Erythroblast (primary cell): ENCODE measurements around the gene NPHP4.

Source experiments
- DNase-seq, 2 experiments: peaks; one replicate each; lab custom pipeline; 2025; lab: John Stamatoyannopoulos, UW
- GATA1 ChIP-seq: IDR thresholded peaks from 2 replicates; pipeline ENCODE4 v1.6.1; 2011; ENCODE audit warnings: low read depth, mild to moderate bottlenecking, control low read depth, low read length, moderate library complexity
- POLR2A ChIP-seq: IDR thresholded peaks from 2 replicates; pipeline ENCODE4 v1.6.1; 2011; ENCODE audit warnings: mild to moderate bottlenecking, low read length

NPHP4 gene

DNA sequence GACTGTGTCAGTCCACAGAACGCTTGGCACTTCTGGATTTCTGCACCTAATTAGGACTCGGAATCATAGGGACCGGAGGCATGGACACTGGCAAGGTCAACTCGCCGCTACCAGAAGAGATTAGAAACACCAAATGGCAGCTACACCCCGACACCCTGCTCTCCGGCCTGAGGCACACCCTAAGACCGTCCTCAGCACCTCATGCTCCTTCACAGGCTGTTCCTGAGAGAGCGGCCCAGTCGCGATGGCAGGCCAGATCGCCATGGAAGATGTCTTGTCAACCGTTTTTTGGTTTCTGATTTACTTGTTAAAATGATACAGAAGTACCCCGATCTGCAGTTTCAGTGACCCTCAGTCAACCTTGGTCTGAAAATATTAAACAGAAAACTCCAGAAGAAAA is 46.8 kb downstream of the NPHP4 start:
- TF ChIP-seq POLR2A = no peak
- TF ChIP-seq GATA1 = no peak

DNA sequence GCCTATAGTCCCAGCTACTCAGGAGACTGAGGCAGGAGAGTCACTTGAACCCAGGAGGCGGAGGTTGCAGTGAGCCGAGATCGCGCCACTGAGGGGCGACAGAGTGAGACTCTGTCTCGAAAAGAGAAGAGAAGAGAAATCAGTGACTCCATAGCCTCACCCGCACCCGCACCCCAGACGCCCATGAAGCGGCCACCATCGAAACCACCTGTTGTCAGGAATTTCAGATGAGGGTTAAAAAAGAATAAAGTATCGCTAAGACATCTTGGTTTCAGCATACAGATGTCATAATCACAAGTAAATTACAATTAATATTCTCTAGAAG is 47.4 kb downstream of the NPHP4 start:
- TF ChIP-seq POLR2A = no peak
- TF ChIP-seq GATA1 = no peak
- no peak for DNase-seq

More for the DNA sequence above, 46.8 kb downstream of the NPHP4 start:
- DNase-seq = no peak

DNA sequence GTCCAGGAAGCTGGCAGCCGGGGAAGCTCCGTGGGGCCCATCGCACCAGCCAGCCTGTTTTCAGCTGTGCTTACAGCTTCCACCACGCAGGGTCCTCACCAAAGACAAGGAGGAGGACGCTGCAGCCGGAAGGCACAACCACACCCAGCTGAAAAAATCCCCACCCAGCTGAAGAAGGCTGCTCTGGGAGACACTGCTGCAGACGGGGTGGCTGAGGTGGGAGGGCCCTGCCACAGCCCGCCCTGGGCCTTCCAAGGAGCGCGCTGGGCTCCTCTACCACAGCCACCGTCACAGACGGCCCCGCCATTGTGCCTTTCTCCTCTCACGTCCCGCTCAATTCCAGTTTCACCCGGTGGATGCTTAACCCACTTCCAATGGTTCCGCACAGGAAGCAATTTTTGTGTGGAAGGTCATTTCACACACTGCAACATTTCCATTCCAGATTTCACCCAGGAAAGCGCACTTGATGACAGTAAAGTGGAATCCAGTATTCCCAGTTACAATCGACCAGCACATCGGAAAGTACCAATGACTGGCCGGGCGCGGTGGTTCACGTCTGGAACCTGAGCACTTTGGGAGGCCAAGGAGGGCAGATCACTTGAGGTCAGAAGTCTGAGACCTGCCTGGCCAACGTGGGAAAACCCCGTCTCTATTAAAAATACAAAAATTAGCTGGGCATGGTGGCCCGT is 47.9 kb downstream of the NPHP4 start:
- no peak for DNase-seq
- TF ChIP-seq POLR2A (no peak), GATA1 (no peak)

DNA sequence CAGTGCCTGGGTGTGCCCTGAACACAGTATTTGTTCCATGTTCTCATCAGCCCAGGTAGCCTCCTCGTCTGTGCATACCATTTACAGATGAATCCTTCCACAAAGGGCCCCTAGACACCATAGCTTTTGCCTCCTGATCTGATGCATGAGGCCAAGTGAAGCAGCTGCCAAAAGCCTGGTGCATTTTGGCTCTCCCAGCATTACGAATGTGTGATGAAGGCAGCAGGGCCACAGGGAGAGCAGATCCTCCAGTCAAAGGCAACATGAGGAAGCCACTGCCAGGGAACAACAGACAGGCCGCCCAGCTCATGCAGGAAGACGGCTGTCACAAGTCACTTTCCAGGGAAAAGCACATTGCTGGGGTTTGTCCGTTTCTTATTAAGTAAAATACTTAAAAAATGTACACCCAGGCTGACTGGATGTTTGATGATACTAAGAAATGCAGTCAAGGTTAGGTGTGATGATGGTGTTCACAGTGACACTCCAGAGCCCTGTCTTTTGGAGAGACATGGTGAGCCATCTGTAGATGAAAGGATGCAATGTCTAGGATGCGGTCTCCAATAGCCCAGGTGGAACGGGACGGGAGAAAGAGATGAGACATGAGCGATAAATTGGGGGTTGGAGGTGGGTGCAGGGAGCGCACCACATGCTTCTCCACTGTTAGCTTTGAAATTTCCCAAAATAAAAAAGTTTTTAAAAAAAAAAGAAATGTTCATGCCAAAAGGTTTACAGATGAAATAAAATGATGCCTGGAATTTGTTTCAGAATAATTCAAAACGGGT is 48.7 kb downstream of the NPHP4 start:
- DNase-seq = no peak
- TF ChIP-seq POLR2A = no peak
- TF ChIP-seq GATA1 = no peak

DNA sequence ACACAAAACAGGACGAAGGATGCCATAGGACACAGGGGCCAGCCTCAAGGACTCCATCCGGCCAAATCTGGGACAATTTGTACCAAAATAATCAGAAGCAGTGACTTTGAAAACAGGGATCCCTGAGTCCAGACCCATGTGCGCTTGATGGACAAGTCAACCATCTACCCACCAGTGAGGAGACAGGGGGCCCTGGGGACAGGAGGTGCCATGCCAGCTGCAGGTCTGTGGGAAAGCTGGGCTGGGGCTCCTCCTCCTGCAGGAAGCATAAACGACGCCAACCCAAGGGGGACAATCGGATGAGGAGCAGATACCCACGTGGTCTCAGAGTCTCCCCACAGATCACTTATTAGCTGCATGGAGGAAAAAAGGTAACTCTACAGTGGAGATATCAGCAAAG is 50.6 kb downstream of the NPHP4 start:
- DNase-seq = no peak
- TF ChIP-seq GATA1 = no peak
- TF ChIP-seq POLR2A = no peak

DNA sequence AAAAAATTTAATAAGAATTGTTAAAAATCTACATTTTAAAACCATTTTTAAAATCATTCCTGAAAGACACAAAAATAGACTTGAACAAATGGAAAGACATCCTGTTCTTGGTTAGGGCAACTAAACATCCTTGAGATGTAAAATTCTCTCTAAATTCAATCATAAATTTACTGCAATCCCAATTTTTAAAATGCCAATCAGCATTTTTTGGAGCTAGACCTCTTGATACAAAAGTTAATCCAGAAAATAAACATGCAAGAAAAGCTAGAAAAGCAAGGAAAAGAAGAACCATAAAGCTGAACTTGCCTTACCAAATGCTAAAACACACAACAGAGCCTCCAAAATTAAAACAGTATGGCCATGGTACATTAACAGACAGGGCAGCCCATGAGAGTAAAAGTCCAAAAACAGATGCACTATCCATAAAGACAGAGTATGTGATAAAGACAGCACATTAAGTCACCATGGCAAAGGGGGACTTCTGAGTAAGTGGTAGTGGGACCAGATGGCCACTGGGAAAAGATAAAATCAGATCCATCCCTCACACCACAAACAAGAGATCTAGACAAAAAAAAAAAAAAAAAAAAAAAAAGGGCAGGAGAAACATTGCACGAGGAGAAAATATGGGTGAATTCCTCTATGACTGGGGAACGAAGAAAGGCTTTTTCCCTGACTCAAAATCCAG is 51.4 kb downstream of the NPHP4 start:
- TF ChIP-seq GATA1 (no peak), POLR2A (no peak)
- no peak for DNase-seq

DNA sequence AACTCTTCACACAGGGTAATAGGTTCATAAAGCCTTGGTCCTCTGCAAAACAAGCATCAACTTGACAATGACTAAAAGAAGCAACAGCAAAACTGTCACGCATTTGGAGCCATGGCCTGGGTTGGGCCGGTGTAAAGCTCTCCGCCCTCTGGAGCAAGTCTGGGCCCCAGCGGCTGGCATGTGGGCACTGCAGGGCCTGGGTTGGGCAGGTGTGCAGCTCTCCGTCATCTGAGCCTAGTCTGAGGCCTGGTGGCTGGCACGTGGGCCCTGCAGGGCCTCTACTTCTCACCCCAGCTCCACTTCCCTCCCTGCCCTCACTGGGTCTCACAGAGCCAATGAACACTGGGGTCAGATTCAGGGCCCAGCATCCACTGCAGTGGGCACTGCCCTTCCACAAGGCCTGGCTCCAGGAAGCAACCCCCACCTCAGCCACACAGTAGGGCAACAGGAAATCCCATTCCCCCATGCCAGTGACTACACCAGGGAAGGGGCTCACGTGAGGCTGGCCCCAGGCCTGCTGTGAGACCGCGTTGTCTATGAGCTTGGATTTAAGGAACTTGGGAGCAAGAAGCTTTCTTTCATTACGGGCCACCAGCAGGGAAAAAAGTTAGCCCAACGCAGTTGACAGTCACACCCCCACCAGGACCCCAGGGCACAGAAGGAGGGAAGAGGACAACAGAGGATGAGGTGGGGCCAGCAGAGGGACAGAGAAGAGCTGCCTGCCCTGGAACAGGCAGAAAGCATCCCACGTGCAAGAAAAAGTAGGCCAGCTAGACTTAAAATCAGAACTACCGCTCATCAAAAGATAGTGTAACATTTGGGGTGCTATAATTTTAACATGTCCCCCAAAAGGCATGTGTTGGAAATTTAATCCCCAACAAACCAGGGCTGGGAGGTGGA is 52.7 kb downstream of the NPHP4 start:
- no peak for DNase-seq
- no peak for TF ChIP-seq GATA1
- no peak for TF ChIP-seq POLR2A

DNA sequence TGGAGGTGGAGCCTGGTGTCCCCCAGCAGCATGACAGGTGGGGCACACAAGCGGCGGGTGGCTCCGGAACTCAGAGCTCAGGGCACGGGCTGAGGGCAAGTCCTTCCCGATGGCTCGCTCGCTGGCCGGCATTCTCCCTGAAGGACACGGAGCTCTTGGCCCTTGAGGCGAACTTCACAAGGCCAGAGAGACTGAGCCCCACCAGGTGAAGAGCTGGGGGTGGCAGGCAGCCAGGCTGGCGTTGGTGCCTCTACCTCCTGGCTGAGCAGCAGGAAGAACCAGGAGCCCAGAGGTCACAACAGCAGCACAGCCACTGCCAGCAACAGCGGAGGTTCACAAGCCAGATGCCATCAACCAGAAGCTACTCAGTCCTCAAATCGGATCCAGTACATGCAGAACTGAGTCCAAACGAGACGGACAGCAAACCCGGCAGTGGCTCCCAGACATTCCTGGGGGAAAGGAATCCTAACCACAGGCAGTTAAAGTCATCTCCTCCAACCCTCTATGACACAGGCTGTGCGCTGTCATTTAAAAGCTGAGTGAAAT is 54.1 kb downstream of the NPHP4 start:
- TF ChIP-seq GATA1 (no peak), POLR2A (no peak)
- DNase-seq = no peak

DNA sequence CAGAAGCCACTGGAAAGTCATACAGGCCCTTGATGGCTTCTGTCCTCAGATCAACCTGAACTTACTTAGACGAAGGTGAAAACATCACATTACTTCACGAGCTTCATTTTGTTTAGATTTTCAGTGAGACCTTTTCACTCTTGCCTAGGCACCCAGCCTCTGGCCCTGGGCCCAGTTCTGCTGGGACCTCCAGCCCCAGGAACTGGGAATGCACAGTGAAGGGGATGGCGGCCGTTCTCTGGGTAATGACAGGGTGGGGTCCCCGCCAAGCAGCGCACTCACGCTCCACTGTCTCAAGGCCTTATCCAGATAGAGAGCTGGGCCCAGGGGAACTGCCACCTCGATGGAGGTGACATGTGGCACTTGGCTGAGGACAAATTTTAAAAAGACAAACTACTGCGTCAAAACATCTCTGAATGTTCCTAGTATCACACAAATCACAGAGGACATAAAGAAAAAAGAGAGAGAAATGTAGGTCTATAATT is 54.8 kb downstream of the NPHP4 start:
- no peak for TF ChIP-seq GATA1
- no peak for TF ChIP-seq POLR2A

DNA sequence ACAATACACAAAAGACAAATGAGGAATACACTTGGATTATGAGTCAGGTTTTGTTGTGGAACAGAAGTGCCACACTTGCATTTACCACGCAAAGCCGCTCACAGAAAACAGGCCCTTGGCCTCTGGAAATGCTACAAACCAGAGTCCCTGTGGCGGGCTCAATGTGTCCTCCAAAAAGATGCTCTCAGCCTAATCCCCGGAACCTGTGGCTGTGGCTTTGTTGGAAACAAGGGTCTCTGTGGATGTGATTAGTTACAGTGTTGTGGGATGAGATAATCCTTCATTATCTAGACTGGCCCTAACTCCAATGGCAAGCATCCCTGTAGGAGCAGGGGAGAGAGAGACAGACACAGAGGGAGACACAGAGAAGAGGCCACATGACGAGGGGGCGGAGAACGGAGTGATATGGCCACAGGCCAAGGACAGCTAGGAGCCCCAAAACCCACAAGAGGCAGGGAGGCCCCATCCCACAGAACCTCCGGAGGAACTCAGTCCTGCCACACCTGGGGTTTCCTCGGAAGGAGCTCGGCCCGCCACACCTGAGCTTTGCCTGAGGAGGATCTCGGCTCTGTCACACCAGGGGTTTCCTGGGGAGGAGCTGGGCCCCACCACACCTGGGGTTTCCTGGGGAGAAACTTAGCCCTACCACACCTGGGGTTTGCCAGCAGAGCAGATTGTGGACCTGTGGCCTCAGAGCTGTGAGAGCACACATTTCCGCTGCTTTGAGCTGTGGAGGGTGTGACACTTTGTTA is 55.4 kb downstream of the NPHP4 start:
- TF ChIP-seq POLR2A = no peak
- TF ChIP-seq GATA1 = no peak
- DNase-seq = no peak

More for the DNA sequence above, 54.8 kb downstream of the NPHP4 start:
- no peak for DNase-seq

DNA sequence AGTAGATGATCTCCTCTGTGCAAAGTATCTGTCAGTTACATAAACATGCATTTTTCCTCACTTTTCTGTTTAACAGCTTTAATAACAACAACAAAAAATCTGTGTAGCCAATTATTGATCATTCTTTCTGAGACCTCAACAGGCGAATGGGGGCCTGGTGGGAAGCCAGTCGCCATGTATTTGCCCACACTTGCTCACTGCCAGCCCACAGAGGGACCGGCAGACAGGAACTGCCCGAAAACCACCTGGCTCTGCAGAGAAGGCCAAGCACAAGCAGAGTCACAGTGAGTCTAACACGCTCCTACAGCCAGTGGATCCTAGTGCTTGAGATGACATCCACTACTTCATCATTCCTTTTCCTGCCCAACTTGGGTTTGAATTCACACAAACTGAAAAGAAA is 56.1 kb downstream of the NPHP4 start:
- DNase-seq = no peak
- TF ChIP-seq POLR2A (no peak), GATA1 (no peak)

DNA sequence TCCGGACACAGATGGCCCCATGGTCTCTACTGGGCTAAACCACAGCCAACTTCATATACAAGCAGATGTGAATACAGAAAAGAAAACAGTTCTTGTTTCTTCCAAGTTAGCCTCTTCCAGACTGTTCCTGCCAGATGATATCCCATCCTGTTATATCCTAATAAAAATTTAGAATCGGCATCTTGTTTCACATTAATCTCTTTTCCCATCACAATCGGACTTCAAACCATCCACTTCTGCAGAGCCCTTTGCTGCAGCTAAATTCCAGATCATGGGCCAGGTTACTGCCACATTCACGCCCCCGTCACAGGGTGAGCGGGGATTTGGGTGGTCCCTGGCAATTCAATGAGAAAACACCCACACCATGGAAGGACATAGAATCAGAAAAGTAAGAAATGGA is 57.2 kb downstream of the NPHP4 start:
- no peak for TF ChIP-seq POLR2A
- TF ChIP-seq GATA1 = no peak
- no peak for DNase-seq
